AML-193 (cell line): Measurements from ENCODE around the gene PCDHA12.
"Not testable (repeated sequence)": the region's sequence is repeated elsewhere in the genome, so short reads cannot be mapped to it uniquely, and the experiment has no call there.

Experiments used
- DNase-seq, 2 experiments: peaks; one replicate each; lab custom pipeline; 2025; lab: John Stamatoyannopoulos, UW

The PCDHA12 gene

GRCh38 chr5:140875085-140876065, at the start of gene PCDHA12:
Gene PCDHA12 (plus strand): TSS chr5:140875308. CDS start chr5:140875473, 165 bp downstream.
- no peak for DNase-seq

- DNase-seq = no peak
Observed at GRCh38 chr5:140827704-140828361, 47.3 kb upstream of the PCDHA12 start, which contains the start of gene PCDHA6. Gene PCDHA6 (plus strand): TSS chr5:140827960. CDS start chr5:140828092, 132 bp downstream.

GRCh38 chr5:140828362-140828737, 46.8 kb upstream of the PCDHA12 start:
- DNase-seq = no peak

- not testable (repeated sequence) for DNase-seq
Observed at GRCh38 chr5:140829511-140830501, 45.3 kb upstream of the PCDHA12 start.

GRCh38 chr5:140833993-140834392, 41.1 kb upstream of the PCDHA12 start, which contains the start of gene PCDHA7:
Gene PCDHA7 (plus strand): TSS chr5:140834269. CDS start chr5:140834384, 115 bp downstream.
- no peak for DNase-seq

GRCh38 chr5:140834439-140835008, 40.6 kb upstream of the PCDHA12 start:
- not testable (repeated sequence) for DNase-seq

GRCh38 chr5:140835622-140836510, 39.2 kb upstream of the PCDHA12 start:
- DNase-seq = no peak

- peak; percentile 26 to 33 for DNase-seq
Observed at GRCh38 chr5:140840978-140841962, 33.8 kb upstream of the PCDHA12 start, which contains the start of gene PCDHA8. Gene PCDHA8 (plus strand): TSS chr5:140841187. CDS start chr5:140841322, 135 bp downstream.

GRCh38 chr5:140842798-140843733, 32.0 kb upstream of the PCDHA12 start:
- DNase-seq = no peak

- DNase-seq = not testable (repeated sequence)
Observed at GRCh38 chr5:140848139-140849102, 26.7 kb upstream of the PCDHA12 start, which contains the start of gene PCDHA9. Gene PCDHA9 (plus strand): TSS chr5:140848382. CDS start chr5:140848496, 114 bp downstream.

- not testable (repeated sequence) for DNase-seq
Observed at GRCh38 chr5:140849831-140850634, 25.1 kb upstream of the PCDHA12 start.

GRCh38 chr5:140855772-140856674, 19.1 kb upstream of the PCDHA12 start, which contains the start of gene PCDHA10:
Gene PCDHA10 (plus strand): TSS chr5:140855897. CDS start chr5:140856049, 152 bp downstream.
- peak; percentile 29 to 37 for DNase-seq

GRCh38 chr5:140857177-140857986, 17.7 kb upstream of the PCDHA12 start:
- no peak for DNase-seq

- DNase-seq = no peak
Observed at GRCh38 chr5:140857987-140858240, 17.2 kb upstream of the PCDHA12 start.
